ENCODE data around the gene PLIN1. TPM values are rescaled to one million over a fixed set of nuclear protein-coding genes. Genes with fewer than 3 reads are reported as not detected.

Gene PLIN1
- total and polyA plus RNA-seq, 7 donors = 0.95 to 49.6 (median 1.8) TPM

- H3K4me3 ChIP-seq = no peak overlapping the region
- H3K9me3 ChIP-seq = no peaks in the 10 kb centered on the region
- DNase-seq = no peak
- H3K27me3 ChIP-seq = no peaks in the 10 kb centered on the region
- H3K4me1 ChIP-seq = no peaks in the 10 kb centered on the region
- H3K27ac ChIP-seq = no peak overlapping the region
- no peak for TF ChIP-seq POLR2A (IDR thresholded peaks at IDR 0.05)
- TF ChIP-seq POLR2AphosphoS5 (IDR thresholded peaks at IDR 0.05) = no peak
- no peak for TF ChIP-seq CTCF (IDR thresholded peaks at IDR 0.05)
- no peak for TF ChIP-seq EP300 (IDR thresholded peaks at IDR 0.05)
- WGBS, 2 donors = 96 to 97% methylated on average over 5 of the region's 5 CpGs
- H3K36me3 ChIP-seq = peaks cover 20 to 87% (median 43%) of the 10 kb centered on the region in 4 donors
- intact Hi-C loops (cut with DNase I) = no loop called here
Observed at GRCh38 chr15:89629829-89630228, 49.3 kb downstream of the PLIN1 start.

GRCh38 chr15:89628806-89629715 is 50.1 kb downstream of the PLIN1 start:
- 94% methylated on average over 30 of the region's 30 CpGs for WGBS, 2 donors
- DNase-seq = no peak
- no peak overlapping the region for H3K27ac ChIP-seq
- H3K9me3 ChIP-seq = no peaks in the 10 kb centered on the region
- no peak overlapping the region for H3K4me3 ChIP-seq
- peaks cover 20 to 87% (median 43%) of the 10 kb centered on the region in 4 donors for H3K36me3 ChIP-seq
- TF ChIP-seq EP300 (IDR thresholded peaks at IDR 0.05) (no peak), POLR2AphosphoS5 (IDR thresholded peaks at IDR 0.05) (no peak), CTCF (IDR thresholded peaks at IDR 0.05) (no peak)
- H3K27me3 ChIP-seq = no peaks in the 10 kb centered on the region
- intact Hi-C loops (cut with DNase I) = no loop called here
- no peaks in the 10 kb centered on the region for H3K4me1 ChIP-seq

GRCh38 chr15:89628301-89628700 is 50.9 kb downstream of the PLIN1 start:
- TF ChIP-seq EP300 (IDR thresholded peaks at IDR 0.05) (no peak), POLR2A (IDR thresholded peaks at IDR 0.05) (no peak), POLR2AphosphoS5 (IDR thresholded peaks at IDR 0.05) (no peak), CTCF (IDR thresholded peaks at IDR 0.05) (no peak)
- Histone ChIP-seq H3K27me3 (no peaks in the 10 kb centered on the region), H3K36me3 (peaks cover 20 to 79% (median 41%) of the 10 kb centered on the region in 4 donors), H3K27ac (no peak overlapping the region), H3K4me1 (no peaks in the 10 kb centered on the region), H3K4me3 (no peak overlapping the region), H3K9me3 (no peaks in the 10 kb centered on the region)
- 89 to 93% methylated on average over 21 of the region's 21 CpGs for WGBS, 2 donors
- DNase-seq = no peak
- intact Hi-C loops (cut with DNase I) = no loop called here

- TF ChIP-seq POLR2A (IDR thresholded peaks at IDR 0.05) = no peak
- no peaks in the 10 kb centered on the region for H3K9me3 ChIP-seq
- no peaks in the 10 kb centered on the region for H3K4me1 ChIP-seq
- WGBS, 2 donors = 96% methylated on average over 8 of the region's 8 CpGs
- H3K27ac ChIP-seq = no peak overlapping the region
- intact Hi-C loops (cut with DNase I) = no loop called here
- no peak for DNase-seq
- no peaks in the 10 kb centered on the region for H3K27me3 ChIP-seq
- no peak overlapping the region for H3K4me3 ChIP-seq
- peaks cover 20 to 70% (median 37%) of the 10 kb centered on the region in 4 donors for H3K36me3 ChIP-seq
Observed at GRCh38 chr15:89627256-89627970, 51.8 kb downstream of the PLIN1 start.

GRCh38 chr15:89625716-89626115 is 53.5 kb downstream of the PLIN1 start:
- Histone ChIP-seq H3K27me3 (no peaks in the 10 kb centered on the region), H3K4me3 (no peak overlapping the region), H3K27ac (no peak overlapping the region), H3K9me3 (no peaks in the 10 kb centered on the region), H3K36me3 (peaks cover 11 to 53% (median 20%) of the 10 kb centered on the region in 4 donors), H3K4me1 (no peaks in the 10 kb centered on the region)
- TF ChIP-seq POLR2AphosphoS5 (IDR thresholded peaks at IDR 0.05) (no peak), POLR2A (IDR thresholded peaks at IDR 0.05) (no peak), CTCF (IDR thresholded peaks at IDR 0.05) (no peak), EP300 (IDR thresholded peaks at IDR 0.05) (no peak)
- intact Hi-C loops (cut with DNase I) = no loop called here
- no peak for DNase-seq
- WGBS, 2 donors = 94 to 95% methylated on average over 9 of the region's 9 CpGs

All from sigmoid colon (tissue), 7 donors.